HFFc6 (cell line): ENCODE measurements around the gene CD274. TPM values are rescaled to one million over a fixed set of nuclear protein-coding genes. Genes with fewer than 3 reads are reported as not detected.
"Not testable (repeated sequence)": the region's sequence is repeated elsewhere in the genome, so short reads cannot be mapped to it uniquely, and the experiment has no call there.

ENCODE experiments used
- DNase-seq: peaks from one replicate; pipeline ENCODE4 v3.0.0-alpha.2; 2018
- H3K27ac Mint-ChIP-seq: 2 replicates; pipeline ENCODE4 v1.8.0; 2020; ENCODE audit warnings: mild to moderate bottlenecking, mixed read lengths
- H3K27me3 Mint-ChIP-seq: 2 replicates; pipeline ENCODE4 v1.8.0; 2021; ENCODE audit warnings: mild to moderate bottlenecking, moderate library complexity, mixed read lengths; ENCODE audit not compliant: insufficient read depth
- H3K36me3 Mint-ChIP-seq: 2 replicates; pipeline ENCODE4 v1.8.0; 2021; ENCODE audit warnings: low read depth, mixed read lengths
- H3K4me1 Mint-ChIP-seq: 2 replicates; pipeline ENCODE4 v1.8.0; 2020; ENCODE audit warnings: low read depth, mixed read lengths
- H3K4me3 Mint-ChIP-seq: 2 replicates; pipeline ENCODE4 v1.8.0; 2020; ENCODE audit warnings: mild to moderate bottlenecking, moderate library complexity, mixed read lengths
- H3K9me3 Mint-ChIP-seq: 2 replicates; pipeline ENCODE4 v1.8.0; 2020; ENCODE audit warnings: mild to moderate bottlenecking, mixed read lengths
- total RNA-seq, 6 experiments: library from RNA; stranded (reverse); fragmentation: NEBNext Ultra II Directional; extraction: Animal tissue kit (Norgen Biotek cat#: 25700); gene quantifications; 2 replicates in 1 of 6; 3 replicates in 5 of 6; pipeline ENCODE4 v1.2.3, GENCODE V29; 2021
- TF ChIP-seq, protein P1 (sequence below): fragments of 200-600 bp; sonication (generic); IDR thresholded peaks from 2 replicates; pipeline ENCODE4 v1.5.0; 2021; ENCODE audit warnings: antibody characterized with exemption, mild to moderate bottlenecking

The CD274 gene
- total RNA-seq, 6 experiments from 2014 or later = 10.3 to 15.9 (median 13.0) TPM

DNA sequence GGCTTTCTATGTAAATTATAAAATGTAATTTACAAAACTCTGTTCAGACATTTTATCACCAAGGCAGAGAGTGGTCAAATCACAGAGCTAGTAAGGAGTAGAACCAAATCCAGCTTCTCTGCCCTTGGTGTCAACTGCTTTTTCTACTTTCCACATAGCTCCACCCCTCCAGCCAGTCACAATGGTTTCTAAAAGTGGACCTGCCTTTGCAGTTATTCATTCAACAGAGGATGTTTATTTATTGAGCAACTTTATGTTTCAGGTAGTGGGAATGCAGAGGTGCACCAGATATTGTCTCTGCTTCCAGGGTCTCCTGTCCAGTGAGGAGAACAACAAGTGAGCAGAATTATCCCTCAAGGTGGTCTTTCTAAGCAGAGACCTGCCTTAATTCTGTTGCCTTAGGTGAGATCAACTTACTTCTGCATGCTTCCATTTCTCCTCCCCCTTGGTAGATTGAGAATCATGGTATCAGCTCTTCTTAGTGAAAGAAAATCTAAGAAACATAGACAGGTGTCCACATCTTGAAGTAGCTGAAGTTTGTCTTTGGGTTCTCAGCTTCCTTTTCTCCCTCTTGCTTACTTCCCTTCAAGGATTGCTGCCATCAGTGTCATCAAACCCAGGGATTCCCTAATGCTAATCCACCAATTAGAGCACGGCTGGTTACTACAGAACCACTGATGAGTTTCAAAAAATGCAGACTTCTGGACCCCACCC lies 42.8 kb downstream of the CD274 start:
- no peak for DNase-seq
- H3K9me3 Mint-ChIP-seq = no peaks in the 10 kb centered on the region; the same call in 1 of the 2 replicates
- peaks cover 56% of the 10 kb centered on the region for H3K4me1 Mint-ChIP-seq
- H3K4me3 Mint-ChIP-seq = peak overlapping the region; percentile 48
- TF ChIP-seq, protein P1, sequence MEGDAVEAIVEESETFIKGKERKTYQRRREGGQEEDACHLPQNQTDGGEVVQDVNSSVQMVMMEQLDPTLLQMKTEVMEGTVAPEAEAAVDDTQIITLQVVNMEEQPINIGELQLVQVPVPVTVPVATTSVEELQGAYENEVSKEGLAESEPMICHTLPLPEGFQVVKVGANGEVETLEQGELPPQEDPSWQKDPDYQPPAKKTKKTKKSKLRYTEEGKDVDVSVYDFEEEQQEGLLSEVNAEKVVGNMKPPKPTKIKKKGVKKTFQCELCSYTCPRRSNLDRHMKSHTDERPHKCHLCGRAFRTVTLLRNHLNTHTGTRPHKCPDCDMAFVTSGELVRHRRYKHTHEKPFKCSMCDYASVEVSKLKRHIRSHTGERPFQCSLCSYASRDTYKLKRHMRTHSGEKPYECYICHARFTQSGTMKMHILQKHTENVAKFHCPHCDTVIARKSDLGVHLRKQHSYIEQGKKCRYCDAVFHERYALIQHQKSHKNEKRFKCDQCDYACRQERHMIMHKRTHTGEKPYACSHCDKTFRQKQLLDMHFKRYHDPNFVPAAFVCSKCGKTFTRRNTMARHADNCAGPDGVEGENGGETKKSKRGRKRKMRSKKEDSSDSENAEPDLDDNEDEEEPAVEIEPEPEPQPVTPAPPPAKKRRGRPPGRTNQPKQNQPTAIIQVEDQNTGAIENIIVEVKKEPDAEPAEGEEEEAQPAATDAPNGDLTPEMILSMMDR = no peak
- H3K27me3 Mint-ChIP-seq = peaks cover 2% of the 10 kb centered on the region; the same call in 1 of the 2 replicates
- H3K27ac Mint-ChIP-seq = peak overlapping the region; percentile 88
- peaks cover 2% of the 10 kb centered on the region; the same call in 1 of the 2 replicates for H3K36me3 Mint-ChIP-seq

DNA sequence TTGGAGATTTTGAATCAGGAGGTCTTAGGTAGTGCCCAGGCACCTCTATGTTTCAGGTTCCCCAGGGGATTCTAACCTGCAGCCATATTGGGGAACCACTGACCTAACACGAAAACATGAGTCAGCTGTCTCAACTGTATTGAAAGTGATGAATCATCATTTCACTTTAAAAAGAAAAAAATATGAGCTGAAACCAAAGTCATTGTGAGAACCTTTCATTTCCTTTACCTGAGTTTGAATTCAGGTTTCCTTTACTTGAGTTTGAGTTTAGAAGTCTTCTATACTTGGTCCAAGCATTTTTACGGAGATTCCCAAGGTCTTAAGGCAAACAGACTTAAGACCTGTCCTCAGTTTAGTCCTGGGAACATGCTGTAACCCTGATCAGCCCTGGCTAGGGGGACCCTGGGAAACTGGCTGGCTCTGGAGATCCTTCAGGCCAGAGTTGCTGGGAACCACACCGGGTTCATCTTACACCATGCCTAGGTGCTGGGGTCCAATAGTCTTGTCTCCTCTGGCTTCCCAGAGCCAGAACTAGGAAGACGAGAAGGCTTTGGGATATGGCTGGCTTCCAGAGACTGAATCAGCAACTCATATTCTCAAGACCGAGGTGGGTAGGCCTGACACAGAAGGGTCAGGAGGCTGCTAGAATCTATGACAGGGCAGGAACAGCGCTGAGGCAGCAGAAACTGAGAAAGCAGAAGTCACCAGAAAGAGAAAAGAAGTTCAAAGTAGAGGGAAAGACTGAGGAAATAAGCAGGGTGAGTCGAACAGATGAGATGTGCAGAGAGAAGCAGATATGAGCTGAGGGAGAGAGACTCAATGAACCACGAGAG lies 43.6 kb downstream of the CD274 start:
- TF ChIP-seq, protein P1 = no peak
- Mint-ChIP-seq H3K27ac (peak overlapping the region; percentile 88), H3K27me3 (peaks cover 2% of the 10 kb centered on the region; the same call in 1 of the 2 replicates), H3K9me3 (no peaks in the 10 kb centered on the region; the same call in 1 of the 2 replicates), H3K36me3 (peaks cover 5% of the 10 kb centered on the region; the same call in 1 of the 2 replicates), H3K4me1 (peaks cover 56% of the 10 kb centered on the region), H3K4me3 (peak overlapping the region; percentile 48)
- DNase-seq = peak; percentile 90

DNA sequence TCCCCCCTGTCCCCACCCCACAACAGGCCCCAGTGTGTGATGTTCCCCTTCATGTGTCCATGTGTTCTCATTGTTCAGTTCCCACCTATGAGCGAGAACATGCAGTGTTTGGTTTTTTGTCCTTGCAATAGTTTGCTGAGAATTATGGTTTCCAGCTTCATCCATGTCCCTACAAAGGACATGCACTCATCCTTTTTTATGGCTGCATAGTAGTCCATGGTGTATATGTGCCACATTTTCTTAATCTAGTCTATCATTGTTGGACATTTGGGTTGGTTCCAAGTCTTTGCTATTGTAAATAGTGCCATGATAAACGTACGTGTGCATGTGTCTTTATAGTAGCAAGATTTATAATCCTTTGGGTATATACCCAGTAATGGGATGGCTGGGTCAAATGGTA lies 44.4 kb downstream of the CD274 start:
- peaks cover 59% of the 10 kb centered on the region for H3K4me1 Mint-ChIP-seq
- H3K27ac Mint-ChIP-seq, H3K36me3 Mint-ChIP-seq, DNase-seq, H3K4me3 Mint-ChIP-seq, H3K27me3 Mint-ChIP-seq, H3K9me3 Mint-ChIP-seq: not testable (repeated sequence)

DNA sequence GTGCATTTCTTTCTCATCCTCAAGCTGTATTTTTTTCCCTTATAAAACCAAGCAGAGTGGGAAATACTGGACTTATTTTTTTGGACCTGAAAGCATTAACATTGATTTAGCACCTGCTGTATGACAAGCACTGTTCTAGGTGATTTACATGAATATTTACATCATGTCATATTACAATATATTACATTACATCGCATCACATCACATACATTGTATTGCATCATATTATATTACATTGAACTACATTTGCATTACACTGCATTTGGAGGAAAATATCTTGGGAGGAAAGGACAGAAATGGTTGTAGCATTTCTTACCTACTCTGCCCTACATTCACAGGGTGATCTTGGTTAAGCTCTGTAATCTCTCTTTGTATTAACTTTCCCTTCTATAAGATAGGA lies 48.8 kb downstream of the CD274 start:
- Mint-ChIP-seq H3K36me3 (peaks cover 14% of the 10 kb centered on the region), H3K4me1 (peaks cover 65% of the 10 kb centered on the region), H3K27ac (0 out of 2 replicates have a peak overlapping the region, but pooled peaks have one; percentile 6), H3K4me3 (no peak overlapping the region), H3K27me3 (no peaks in the 10 kb centered on the region), H3K9me3 (peaks cover 7% of the 10 kb centered on the region)
- TF ChIP-seq, protein P1 = no peak
- no peak for DNase-seq

DNA sequence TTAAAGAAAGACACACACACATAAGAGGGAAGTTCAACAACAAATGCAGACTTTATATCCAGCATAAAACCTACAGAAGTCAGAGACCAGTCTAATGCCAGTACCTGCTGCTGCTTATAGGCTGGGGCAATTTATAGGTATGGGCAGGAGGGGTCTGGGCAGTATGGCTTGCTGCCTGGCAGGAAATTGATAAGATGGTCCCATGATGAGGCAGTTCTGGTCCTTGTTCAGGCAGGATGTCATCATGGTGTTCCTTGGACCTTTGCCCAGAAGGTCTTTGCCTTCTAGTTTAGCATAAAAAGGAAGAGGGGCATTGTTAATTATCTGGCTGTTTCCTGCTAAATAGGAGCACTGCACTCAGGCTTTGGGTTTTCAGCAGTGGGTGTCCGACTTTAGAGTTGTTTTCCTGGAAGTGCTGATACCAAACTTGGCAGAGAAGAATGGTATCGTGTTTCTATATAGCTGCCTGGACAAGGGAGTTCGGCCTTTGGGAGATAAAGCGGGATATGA lies 49.6 kb downstream of the CD274 start:
- TF ChIP-seq, protein P1 = no peak
- H3K27me3 Mint-ChIP-seq = no peaks in the 10 kb centered on the region
- DNase-seq = peak; percentile 25
- H3K4me1 Mint-ChIP-seq = peaks cover 61% of the 10 kb centered on the region
- H3K4me3 Mint-ChIP-seq = no peak overlapping the region
- H3K27ac Mint-ChIP-seq = peak overlapping the region; percentile 62
- H3K9me3 Mint-ChIP-seq = peaks cover 14% of the 10 kb centered on the region
- peaks cover 22% of the 10 kb centered on the region for H3K36me3 Mint-ChIP-seq
